ENCODE measurements around the gene FAM47E.
"Not testable (repeated sequence)": the region's sequence is repeated elsewhere in the genome, so short reads cannot be mapped to it uniquely, and the experiment has no call there.

The FAM47E gene

DNA sequence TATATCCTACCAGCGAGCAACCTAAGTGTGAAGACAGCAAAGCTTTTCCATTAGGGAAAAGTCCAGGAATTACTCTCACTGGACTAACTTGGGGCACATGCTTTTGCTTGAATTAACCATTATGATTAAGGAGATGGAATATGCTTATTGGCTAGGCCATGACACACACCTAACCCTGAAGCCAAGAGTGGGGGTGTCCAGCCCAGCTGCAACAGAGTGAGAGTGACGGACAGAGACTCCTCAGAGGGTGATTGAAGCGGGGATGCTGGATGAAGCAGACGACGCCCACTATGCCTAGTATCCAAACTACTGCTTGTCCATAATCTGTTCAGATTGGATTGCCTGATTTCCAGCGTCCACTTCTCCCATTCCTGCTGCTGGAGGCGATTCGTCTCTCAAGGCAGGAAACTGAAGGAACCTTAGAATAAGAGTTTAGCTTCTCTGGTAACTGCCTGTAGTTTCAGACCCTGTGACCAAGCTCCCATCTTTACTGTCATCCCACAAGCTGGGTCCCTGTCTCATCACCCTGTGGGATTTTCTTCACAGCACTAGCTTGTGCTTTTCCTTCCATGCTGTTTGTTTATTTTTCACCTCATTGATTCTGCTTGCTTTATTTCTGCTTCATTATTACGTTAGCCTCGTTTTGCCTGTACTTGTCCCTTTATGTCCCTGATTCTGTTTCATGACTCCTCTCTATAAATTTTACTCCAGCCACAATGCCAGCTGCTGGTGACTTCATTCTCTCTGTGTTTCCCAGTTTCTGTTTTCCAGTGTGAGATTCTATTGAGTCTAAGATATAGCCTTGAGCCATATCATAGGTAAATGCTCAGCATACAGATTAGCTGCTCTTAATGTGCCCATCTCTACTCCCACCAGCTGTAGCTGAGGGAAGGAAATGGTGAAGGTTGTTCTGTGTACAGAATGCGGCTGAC, 19.0 kb downstream of the FAM47E start:
- DNase-seq: no peak

DNA sequence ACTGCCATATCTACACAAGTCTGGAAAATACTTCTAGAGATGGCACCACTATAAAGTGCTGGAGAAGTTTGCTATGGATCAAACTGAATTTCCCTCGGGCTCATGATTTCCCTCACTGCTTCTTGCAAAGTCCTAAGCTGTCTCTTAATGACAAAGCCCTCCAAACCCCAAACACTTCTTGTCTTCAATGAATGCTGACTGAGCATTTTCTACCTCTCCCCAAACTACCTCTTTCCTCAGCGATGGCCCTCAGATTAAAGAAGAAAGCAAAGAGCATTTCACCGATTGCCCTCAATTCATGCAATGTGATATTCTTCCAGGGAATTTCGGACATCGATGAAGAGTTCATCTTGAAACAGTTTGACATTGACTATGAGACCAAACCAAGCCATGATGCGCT, 19.7 kb downstream of the FAM47E start:
- no peak for DNase-seq

- DNase-seq: no peak
These were observed 20.6 kb downstream of the FAM47E start for GRCh38 chr4:76272073-76272472.

DNA sequence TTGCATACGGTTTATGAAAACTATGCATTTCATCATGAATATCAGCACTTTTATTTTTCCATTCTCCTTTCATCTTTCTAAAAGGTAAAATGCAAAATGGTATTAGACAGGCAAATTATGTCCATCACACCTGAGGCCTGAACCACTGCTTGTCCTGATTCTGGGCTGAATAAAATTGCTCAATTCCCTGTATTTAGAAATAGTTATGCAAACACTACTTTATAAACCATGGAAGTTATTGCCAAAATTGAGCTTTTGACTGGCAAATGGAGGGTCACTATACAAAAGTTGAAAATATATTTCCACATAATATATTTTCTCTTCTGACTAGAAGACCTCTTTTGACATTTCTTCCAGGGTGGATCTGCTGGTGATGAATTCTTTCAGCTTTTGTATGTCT, 21.1 kb downstream of the FAM47E start:
- DNase-seq: no peak

DNA sequence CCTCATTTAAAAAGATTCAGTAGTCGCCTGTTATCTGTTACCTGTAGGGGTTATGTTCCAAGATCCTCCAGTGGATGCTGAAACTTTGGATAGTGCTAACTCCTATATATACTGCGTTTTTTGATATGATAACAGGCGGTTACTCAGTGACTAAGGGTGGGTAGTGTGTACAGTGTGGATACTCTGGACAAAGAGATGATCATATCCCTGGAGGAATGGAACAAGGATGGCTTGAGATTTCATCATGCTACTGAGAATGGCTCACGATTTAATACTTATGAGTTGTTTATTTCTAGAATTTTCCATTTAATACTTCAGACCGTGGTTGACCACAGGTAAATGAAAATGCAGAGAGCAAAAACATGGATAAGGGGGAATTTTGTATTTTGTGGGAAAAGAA, 21.5 kb downstream of the FAM47E start:
- no peak for DNase-seq

DNA sequence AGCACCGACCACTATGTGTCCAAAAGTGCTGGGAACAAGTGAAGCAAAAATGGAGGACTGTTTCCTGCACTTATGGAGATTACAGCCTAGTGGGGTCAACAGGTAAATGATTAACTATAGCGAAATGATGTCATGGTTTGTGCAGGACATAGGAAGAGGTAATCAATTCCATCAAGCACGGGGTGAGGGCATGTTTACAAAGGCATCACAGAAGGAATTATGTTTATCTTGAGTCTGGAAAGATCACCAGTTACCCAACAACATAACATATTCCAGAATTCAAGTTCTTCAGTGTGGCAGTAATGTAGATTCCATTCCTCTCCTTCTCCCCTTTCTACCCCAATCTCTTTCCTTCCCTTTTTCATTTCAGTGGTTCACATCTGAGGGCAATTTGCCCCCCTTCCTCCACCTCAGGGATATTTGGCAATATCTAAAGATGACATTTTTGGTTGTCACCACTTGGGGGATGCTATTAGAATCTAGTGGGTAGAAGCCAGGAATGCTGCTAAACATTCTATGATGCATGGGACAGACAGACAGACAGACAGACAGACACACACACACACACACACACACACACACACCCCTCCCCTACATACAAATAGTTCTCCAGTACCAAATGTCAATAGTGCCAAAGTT, 24.1 kb downstream of the FAM47E start:
- DNase-seq: no peak

DNA sequence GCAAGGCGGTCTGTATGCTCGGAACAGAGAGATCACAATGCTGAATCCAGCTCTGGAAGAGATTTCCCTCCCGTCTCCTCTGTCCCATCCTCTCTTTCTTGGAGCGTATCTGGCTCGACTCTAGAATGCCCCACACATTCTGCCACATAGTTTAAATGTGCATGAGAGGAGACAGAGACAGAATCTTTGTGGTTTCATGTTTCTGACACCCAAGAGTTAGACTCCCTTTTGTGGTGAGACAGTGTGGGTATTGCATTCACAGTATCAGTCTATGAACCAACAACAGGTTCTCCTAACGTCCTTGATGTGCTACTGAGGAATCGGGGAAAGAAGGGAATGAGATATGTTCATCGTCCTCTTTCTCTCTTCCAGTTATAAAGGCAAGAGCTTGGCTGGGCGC, 25.3 kb downstream of the FAM47E start:
- no peak for DNase-seq

DNA sequence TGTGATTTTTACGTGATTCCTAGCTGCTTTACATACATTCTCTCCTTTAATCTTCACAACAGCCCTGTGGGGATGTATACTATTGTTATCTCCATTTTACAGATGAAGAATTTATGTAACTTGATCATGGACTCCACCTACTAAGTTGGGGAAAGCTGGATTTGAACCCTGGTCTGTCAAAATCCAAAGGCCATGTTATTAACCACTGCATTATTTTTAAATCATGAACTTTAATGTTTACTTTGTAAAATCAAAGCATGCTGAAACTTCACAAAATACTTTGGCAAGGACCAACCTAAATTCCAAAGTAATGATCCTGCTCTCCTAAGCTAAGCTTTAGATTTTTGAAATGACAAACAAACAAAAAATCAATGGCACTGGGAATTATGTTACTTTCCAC, 26.1 kb downstream of the FAM47E start:
- DNase-seq: no peak

DNA sequence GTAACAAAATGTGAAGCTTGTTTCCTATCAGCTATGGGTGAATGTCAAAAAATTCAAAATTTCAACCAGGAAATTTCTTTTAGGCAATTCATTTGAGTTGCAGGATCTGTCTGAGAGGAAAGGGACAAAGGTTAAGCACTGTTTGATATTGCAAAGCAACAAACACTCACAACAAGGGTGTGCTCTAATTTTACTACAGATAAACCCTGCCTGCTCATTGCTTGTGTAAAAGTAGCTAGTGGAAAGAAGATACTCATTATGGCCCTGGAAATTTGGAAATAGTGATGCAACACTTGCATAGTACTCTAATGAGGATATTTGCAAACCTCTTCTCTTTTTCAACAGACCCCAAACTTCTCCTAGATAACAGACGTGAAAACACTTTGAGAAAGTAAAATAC, 27.1 kb downstream of the FAM47E start:
- DNase-seq: no peak

GRCh38 chr4:76279462-76279861, 27.9 kb downstream of the FAM47E start:
- no peak for DNase-seq

- no peak for DNase-seq
These were observed 29.2 kb downstream of the FAM47E start for GRCh38 chr4:76280488-76281441.

- DNase-seq: not testable (repeated sequence)
These were observed 30.1 kb downstream of the FAM47E start for GRCh38 chr4:76281594-76281993.

DNA sequence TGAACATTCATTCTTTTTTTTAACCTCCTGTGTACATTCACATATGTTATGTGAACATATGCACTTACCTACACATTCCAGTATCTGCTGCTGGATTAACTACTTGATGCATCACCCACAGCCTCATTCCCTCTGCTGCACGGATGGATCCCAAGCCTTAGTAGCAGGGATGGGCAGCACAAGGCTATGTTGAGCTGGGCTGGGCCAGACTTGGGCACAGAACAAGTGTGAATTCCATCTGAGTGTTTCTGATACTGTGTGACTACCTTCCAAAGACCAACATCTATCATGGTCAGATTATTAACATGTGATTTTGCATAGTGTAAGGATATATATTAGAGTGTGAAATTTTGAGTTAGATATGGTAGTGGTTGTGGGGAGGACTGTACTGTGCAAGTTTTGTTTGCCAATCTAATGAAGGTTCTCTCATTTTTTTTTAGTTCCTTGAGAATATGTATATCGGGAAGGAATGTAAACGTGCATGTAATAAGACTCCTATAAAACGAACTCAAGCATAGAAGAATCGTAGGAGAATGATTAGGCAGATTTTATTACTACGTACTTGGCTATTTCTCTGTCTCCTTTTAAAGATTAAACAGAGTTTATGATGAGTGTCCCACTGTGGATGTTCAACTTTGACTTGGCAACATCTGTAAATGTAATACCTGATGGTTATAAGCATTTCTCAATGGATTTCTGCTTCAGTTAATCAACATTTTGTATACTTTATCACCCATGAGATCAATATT, 31.6 kb downstream of the FAM47E start:
- DNase-seq: no peak

GRCh38 chr4:76283900-76284299, 32.4 kb downstream of the FAM47E start:
- no peak for DNase-seq

DNA sequence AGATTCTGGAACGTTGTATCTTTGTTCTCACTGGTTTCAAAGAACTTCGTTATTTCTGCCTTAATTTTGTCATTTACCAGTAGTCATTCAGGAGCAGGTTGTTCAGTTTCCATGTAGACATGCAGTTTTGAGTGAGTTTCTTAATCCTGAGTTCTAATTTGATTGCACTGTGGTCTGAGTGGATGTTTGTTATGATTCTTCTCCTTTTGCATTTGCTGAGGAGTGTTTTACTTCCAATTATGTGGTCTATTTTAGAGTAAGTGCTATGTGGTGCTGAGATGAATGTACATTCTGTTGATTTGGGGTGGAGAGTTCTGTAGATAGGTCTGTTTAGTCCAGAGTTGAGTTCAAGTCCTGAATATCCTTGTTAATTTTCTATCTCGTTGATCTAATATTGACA, 36.3 kb downstream of the FAM47E start:
- DNase-seq: not testable (repeated sequence)

DNA sequence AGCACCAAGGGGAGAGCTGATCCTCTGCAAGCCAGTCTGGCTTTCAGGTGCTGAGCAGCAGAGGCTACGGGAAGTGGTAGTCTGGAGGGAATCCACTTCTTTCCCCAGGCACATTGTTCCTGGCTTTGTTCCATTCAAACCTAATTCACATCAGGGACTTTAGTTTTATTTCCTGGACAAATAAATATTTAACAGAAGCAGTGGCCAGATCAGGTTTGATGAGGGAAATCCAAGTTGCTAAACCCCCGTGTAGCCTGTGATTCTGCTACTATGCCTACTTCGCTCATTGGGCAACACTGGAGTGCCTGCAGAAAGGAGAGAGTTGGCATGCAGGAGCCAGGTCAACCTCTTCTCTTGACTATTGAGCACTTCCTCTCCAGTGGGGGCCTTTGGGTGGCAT, 41.2 kb downstream of the FAM47E start:
- no peak for DNase-seq

DNA sequence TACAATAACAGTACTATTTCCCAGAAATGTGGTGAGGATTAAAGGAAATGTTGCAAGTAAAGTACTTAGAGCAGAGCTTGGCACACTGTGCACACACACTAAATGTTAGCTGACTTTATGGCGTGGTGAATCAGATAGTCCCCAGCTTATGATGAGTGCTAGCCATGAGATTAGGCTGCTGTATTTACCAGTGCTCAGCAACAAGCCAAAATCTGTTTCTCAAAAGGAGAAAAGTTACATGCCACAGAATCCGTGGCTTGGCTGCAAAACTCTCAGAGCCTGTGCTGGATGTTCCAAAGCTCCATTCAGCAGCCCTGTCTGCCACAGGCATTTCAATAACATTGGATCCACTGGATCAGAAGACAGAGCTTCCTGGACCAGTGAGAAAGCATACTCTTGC, 42.3 kb downstream of the FAM47E start:
- DNase-seq: no peak

- no peak for DNase-seq
These were observed 44.8 kb downstream of the FAM47E start for GRCh38 chr4:76296286-76296820.

- no peak for DNase-seq
These were observed 46.7 kb downstream of the FAM47E start for GRCh38 chr4:76298227-76298626.

- DNase-seq: no peak
These were observed 48.5 kb downstream of the FAM47E start for GRCh38 chr4:76300012-76300411.

- no peak for DNase-seq
These were observed 49.7 kb downstream of the FAM47E start for GRCh38 chr4:76301068-76301774.

DNA sequence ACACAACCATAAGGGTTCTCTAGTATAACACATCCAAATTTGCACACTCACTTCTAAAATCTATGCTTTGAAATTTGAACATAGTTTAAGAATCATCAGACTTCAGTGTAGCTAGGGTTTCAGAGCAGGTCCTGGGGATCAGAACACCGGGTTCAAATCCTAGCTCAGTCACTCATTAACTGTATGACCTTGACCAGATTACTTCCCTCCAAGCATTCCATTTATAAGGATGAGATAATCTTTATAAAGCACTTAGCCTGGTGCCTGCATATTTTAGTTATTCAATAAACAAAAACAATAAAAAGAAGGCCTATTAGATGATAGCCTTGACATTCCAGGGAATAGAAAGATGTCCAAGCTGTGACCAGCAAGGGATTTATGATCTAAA, 50.2 kb downstream of the FAM47E start:
- no peak for DNase-seq

Measured in NCI-H1092 (cell line).